GM15510 (cell line): ENCODE results near the gene ATP6V1F.

ENCODE experiments used
- POLR2A ChIP-seq: IDR thresholded peaks from 3 replicates; pipeline ENCODE4 v1.6.1; 2011; ENCODE audit warnings: borderline replicate concordance; ENCODE audit not compliant: insufficient read length; ENCODE audit errors: extremely low read depth

The ATP6V1F gene

DNA sequence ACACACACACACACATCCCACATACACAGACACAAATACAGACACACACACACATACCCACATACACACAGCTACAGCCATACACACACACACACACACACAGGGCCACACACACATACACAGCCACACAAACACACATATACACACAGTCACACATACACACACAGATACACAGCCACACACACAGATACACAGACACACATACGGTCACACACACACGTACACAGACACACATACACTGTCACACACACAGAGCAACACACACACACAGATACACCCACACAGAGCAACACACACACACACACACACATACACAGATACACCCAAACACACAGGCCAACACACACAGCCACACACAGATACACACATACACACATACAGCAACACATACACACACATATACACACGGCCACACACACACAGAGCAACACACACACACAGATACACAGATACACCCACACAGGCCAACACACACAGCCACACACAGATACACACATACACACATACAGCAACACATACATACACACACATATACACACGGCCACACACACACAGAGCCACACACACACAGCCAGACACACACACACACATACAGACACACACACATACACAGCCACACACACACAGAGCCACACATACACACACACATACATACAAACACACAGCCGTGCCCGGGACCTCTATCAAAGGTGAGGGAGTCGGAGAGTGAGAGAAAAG is 25.5 kb downstream of the ATP6V1F start:
- no peak for TF ChIP-seq POLR2A

DNA sequence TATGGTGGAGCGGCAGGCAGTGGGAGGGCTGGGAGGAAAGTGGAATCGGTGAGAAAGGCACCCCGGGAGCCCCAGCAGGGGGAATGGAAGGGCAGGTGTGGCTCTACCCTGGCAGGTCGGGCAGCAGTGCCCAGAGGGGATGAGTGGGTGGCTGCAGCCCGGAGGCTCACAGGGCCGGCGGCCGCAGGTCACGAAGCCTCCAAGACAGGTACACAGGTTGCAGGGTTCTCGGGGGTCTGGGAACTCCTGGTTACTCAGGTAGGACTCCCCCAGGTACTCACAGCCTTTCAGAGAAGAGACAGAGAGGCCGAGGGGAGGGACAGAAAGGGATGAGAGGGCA is 26.1 kb downstream of the ATP6V1F start:
- TF ChIP-seq POLR2A, result no peak

DNA sequence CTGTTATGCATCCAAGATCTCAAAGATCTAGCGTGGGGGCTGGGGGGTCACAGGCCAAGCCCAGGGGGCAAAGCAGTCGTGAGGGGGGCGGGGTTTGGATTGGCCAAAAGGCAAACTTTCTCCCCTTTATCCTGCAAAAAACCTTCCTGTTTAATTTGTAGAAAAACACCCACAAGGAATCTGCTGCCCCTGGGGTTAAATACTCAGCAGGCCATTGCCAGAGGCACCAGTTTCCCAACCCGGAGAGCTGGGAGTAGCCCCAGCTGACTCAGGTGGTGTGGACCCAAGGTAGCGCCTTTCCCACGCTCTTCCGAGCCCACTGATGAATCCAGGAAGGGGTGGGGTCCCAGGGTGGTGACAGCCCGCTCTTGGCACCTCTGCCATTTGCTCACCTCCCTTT is 26.5 kb downstream of the ATP6V1F start:
- TF ChIP-seq POLR2A, result no peak

DNA sequence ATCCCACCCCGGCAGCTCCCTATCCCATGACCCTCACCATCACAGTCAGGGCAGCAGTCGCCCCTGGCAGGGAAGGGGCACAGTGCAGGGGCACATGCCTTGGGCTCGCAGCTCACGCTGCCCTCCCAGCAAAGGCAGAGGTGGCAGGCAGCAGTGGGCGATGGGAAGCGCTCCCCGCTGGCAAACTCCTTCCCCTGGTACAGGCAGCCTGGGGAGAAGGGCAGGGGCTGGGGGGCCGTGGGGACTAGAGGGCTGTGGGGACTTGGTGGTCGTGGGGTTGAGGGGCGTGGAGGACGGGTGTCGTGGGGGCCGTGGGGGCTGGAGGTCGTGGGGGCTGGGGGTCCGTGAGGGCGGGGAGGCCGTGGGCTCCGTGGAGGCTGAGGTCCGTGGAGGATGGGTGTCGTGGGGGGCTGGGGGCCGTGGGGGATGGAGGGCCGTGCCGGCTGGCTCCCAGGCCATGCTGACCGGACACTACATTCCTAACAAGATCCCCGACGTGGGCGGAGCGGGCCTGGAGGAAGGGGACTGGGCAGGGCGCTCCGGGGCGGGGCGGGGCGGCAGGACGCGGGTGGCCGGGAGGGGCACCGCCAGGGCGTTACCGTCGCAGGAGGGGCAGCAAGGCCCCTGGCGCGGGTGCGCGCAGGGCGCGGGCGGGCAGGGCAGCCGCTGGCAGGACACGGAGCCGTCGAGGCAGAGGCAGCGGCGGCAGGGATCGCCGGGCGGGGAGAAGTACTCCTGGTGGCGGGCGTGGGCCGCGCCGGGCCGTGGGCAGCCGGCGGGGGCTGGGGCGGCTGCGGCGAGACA is 27.9 kb downstream of the ATP6V1F start:
- no peak for TF ChIP-seq POLR2A

DNA sequence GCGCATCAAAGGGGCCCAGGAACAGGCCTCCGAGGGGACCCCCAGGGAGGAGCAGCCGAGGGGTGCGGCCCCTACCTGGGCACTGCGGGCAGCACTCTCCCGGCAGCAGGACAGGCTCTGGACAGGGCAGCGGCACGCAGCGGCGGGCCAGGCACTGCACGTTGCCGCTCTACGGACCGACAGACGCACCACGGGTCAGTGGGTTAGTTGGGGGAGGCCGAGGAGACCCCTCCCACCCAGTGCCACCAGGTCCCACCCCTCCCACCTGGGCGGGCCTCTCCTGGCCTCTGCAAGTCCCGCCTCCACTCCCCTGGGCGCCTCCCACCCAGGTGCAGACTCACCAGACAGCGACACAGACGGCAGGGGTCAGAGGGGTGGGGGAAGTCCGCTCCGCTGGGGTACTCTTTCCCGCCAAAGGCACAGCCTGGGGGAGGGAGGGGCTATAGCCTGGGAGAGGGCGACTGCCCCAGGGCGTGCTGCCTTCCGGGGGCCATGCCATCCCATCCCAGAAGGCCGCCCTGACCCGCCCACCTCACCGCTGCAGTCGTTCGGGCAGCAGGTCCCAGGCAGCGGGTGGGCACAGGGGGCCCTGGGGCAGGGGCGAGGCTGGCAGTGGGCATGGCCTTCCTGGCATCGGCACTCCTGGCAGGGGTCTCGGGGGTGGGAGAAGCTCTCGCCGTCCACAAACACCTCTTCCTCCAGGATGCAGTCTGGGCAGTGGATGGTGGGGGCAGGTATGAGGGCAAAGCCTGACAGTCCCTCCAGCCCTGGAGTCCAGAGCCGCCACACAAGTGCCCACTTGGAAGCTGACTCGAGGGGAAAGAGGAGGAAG is 28.7 kb downstream of the ATP6V1F start:
- no peak for TF ChIP-seq POLR2A

DNA sequence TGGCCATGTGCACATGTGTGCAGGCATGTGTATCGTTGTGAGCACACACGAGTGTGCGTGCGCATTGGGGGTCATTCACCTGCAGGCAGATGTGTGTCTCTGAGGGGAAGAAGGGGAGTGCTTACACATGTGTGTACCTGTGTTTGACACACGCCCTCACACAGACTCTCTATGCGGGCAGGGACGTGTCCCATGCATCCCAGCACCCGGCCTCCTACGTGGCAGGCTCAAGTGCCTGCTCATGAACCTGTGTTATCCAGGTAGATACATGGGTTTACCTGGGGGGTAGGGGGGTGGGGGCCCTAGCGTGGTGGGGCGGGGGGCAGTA is 29.2 kb downstream of the ATP6V1F start:
- no peak for TF ChIP-seq POLR2A

DNA sequence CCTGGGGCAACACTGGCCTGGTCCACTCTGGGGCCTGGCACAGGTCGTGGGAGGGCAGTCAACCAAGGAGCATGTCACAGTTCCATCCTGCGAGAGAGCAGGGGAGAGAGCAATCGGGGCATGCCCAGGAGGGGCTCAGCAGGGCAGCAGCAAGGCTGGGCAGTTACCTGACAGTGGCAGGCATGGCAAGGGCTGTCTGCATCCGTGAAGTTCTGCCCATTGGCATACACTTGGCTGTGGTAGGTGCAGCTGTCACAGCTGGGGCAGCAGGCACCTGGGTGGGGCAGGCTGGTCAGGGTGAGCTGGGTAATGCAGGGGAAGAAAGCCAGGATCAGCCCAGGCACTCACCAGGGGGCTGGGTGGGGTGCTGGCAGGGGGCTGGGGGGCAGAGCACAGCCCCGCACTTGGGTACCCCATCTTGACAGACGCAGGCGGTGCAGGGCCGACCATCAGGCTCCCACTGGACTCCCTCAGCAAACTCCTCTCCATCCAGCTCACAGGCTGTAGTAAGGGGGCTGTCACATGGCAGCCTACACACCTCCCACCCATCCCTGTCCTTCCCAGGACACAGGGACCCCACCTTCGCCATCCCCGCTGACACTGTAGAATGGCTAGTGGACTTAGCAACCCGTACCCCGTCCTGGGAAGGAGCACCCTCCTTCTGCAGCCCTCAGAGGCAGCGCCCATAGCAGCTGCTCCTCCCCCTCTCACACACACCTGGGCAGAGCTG is 30.0 kb downstream of the ATP6V1F start:
- no peak for TF ChIP-seq POLR2A

DNA sequence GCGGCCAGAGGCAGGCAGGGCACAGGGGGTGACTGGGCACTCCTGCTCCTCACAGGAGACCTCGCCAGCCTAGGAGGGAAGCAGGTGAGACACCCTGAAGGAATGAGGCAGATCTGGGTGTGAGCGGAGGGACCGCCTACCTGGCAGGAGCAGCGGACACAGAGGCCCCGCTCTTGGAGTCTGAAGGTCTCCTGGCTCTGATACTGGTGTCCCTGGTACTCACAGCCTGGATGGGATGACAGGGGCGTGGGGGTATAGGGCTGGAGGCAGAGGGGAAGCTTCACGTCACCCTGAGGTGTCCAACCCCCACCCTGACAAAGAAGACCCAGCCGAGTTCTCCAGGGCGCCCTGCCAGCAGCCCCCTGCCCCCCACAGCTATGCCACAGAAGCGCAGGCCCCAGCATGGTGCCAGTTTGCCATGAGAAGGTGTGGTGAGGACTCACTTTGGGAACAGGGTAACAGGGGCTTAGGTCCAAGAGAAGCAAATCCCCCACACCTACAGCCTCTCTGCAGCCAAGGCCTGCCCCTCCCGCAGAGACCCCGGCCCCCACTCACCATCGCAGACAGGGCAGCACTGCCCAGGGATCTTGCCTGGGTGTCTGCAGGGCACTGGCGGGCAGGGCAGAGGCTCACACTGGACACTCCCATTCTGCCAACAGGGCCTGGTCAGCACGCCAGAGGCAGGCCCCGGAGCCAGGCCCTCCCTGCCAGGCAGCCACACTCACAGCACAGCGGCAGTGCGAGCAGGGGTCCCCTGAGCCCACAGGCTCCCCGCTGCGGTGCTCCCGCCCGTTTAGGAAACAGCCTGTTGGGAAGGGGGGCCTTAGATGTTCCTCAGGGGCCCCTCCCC is 30.8 kb downstream of the ATP6V1F start:
- TF ChIP-seq POLR2A, result no peak

DNA sequence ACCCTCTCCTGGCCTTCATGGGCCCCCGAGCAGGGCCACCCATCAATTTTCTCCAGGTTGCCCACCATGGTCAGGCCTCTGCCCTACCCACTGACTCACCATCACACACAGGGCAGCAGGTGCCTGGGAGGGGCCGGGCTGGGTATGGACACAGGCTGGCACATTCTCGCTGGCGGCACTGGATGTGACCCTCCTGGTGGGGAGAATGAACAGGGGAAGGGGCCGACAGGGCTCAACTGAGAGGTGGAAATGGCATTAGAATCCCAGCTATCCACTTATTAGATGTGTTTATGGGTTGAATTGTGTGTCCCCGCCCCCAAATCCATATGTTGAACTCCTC is 31.4 kb downstream of the ATP6V1F start:
- TF ChIP-seq POLR2A, result no peak

DNA sequence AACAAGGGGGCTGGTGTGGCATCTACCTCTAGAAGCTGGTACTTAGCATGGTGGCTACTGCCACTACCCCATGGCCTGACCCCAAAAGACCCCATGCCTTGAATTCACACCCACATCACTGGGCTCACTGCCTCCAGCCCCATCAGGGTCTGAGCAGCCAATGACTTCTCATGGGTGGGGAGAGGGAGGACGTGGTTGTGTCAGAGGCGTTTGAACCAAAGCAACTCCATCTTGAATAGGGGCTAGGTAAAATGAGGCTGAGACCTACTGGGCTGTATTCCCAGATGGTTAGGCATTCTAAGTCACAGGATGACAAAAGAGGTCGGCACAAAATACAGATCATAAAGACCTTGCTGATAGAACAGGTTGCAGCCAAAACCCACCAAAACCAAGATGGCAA is 32.7 kb downstream of the ATP6V1F start:
- no peak for TF ChIP-seq POLR2A

DNA sequence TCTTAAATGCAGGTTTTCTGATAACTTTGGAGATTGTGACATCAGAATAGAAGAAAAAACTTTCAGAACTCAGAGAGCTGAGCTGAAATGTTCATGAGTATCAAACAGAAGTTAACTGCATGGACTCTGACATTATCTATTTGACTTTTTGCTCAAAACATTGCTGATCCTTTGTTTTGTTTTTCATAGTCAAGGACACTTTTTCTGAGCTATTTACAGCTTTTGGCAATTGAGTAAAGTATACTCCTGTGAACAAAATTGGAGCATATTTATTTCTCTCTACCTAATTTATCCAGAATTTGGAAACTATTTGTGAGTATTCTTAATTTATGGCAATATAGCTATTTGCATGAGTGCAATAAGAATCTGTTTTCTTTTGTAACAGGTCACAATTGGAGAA is 36.7 kb downstream of the ATP6V1F start:
- no peak for TF ChIP-seq POLR2A

DNA sequence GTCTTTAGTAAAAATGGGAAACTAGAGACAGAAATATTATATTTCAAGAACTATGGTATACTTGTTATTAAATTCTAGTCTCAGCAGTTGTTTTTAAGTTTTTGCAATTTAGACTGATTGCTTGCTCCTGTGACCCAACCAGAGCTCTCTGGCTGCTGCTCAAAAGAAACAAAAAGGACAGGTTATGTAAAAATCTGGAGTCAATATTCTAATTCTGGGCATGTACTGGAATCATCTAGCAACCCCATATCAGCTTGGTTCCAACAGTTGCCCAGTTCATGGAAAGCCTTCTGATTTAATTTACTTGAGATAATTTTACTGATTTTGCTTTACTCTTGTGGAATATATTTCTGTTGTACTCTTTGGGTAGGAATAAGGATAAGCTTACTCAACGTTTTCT is 37.6 kb downstream of the ATP6V1F start:
- TF ChIP-seq POLR2A, result no peak

DNA sequence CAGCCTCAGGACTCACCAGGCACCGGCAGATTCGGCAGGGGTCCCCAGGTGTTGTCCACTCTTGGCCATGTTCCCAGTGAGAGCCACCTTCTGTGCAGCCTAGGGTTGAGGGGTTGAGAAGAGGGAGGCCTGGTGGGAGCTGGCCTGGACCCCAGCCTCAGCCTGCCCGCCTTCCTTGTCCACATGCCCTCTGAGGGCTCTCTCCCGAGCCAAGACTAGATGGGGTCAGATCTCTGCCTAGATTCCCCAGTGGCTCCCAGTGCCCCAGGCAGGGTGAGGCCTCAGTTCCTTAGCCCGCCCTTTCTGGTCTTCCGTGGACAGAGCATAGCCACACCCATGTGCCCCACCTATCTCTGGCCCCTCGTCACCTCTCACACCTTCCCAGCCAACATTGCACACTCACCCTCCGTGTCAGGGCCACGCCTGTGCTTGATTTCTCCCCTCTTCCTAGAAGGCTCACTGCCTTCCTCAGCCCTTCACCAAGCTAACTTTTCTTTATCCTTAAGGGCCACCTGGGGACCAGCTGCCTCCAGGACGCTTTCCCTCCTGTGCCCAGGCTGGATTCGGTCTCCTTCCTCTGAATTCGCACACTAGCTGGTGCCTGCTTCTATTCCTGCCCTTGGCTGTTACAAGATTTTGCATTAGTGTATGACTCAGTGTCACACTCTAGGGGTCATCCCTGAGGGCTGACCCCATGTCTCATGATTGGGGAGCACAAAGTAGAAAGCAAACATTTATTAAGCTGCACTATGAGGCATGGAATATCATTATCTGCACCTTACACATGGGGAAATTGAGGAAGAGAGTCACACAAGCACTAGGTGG is 40.3 kb downstream of the ATP6V1F start:
- TF ChIP-seq POLR2A, result no peak
